ENCODE results near the gene CLIP1. TPM values are rescaled to one million over a fixed set of nuclear protein-coding genes. Genes with fewer than 3 reads are reported as not detected.

The CLIP1 gene
- total and polyA plus RNA-seq, 2 of the 8 experiments (the other 6 are each of a cell fraction or from before 2014, with no cell fraction given), result 19.0 to 27.6 TPM

- no peak for TF ChIP-seq CHD7 (IDR thresholded peaks at IDR 0.05; ENCODE audit: insufficient replicate concordance, low read length)
- no peak for TF ChIP-seq RNF2 (IDR thresholded peaks at IDR 0.05; ENCODE audit: borderline replicate concordance, low read depth, low read length, missing control alignments, poor library complexity, severe bottlenecking)
- no peak for TF ChIP-seq BCL11A (IDR thresholded peaks at IDR 0.05; ENCODE audit: low read depth in 2 of 2, low read length in 2 of 2)
- no peak for TF ChIP-seq MAX (IDR thresholded peaks at IDR 0.05)
These were observed 76.4 kb downstream of the CLIP1 start (continued) for GRCh38 chr12:122346054-122346453.

Data from H1 (cell line).